ENCODE data around the gene CBL.

DNA sequence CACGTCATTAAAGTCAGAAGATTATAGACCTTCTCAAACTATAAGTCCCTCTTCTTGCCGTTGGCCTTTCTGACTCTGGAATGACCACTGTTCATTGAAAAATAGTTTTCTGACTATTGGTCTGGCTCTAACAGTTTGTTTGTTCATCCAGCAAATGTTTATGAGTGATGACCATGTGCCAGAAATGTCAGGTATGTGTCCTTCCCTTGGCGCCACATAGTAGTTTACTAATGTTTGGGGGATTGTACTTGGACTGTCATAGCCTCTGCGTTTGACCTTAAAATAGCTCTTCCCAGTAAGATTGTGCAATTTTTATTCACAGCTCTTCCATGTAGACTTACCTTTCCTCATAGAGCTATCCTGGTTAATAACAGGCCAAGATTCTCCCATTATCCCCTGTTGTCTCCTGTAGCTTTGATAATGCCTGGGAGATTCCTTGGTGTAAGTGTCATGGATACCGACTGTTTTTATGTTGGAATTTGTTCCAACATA lies 97.1 kb downstream of the CBL start:
- TF ChIP-seq, protein P1, sequence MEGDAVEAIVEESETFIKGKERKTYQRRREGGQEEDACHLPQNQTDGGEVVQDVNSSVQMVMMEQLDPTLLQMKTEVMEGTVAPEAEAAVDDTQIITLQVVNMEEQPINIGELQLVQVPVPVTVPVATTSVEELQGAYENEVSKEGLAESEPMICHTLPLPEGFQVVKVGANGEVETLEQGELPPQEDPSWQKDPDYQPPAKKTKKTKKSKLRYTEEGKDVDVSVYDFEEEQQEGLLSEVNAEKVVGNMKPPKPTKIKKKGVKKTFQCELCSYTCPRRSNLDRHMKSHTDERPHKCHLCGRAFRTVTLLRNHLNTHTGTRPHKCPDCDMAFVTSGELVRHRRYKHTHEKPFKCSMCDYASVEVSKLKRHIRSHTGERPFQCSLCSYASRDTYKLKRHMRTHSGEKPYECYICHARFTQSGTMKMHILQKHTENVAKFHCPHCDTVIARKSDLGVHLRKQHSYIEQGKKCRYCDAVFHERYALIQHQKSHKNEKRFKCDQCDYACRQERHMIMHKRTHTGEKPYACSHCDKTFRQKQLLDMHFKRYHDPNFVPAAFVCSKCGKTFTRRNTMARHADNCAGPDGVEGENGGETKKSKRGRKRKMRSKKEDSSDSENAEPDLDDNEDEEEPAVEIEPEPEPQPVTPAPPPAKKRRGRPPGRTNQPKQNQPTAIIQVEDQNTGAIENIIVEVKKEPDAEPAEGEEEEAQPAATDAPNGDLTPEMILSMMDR (IDR thresholded peaks at IDR 0.05) = no peak
- no peak for TF ChIP-seq POLR2A (IDR thresholded peaks at IDR 0.05)
